ENCODE results near the gene FSTL1.

Gene FSTL1

GRCh38 chr3:120477781-120478180 is 27.0 kb upstream of the FSTL1 start:
- ChIA-PET CTCF (no interaction called here), POLR2A (no interaction called here)
- no peak for TF ChIP-seq TARDBP (IDR thresholded peaks at IDR 0.05)
- TF ChIP-seq LEF1 (IDR thresholded peaks at IDR 0.05; ENCODE audit: borderline replicate concordance): no peak
- no peak for TF ChIP-seq SP1 (IDR thresholded peaks at IDR 0.05)
- no peak for TF ChIP-seq CTBP1 (IDR thresholded peaks at IDR 0.05; ENCODE audit: borderline replicate concordance)
- TF ChIP-seq NFRKB (IDR thresholded peaks at IDR 0.05): no peak
- no peak for TF ChIP-seq FOXM1 (IDR thresholded peaks at IDR 0.05; ENCODE audit: borderline replicate concordance)
- TF ChIP-seq PKNOX1 (IDR thresholded peaks at IDR 0.05): no peak
- no peak for TF ChIP-seq ELF4 (IDR thresholded peaks at IDR 0.05)
- no peak for TF ChIP-seq BHLHE40 (IDR thresholded peaks at IDR 0.05; ENCODE audit: borderline replicate concordance)
- no peak for TF ChIP-seq ZNF384 (IDR thresholded peaks at IDR 0.05)
- TF ChIP-seq HDGF (IDR thresholded peaks at IDR 0.05; ENCODE audit: borderline replicate concordance): no peak
- TF ChIP-seq FOXA1 (IDR thresholded peaks at IDR 0.05): no peak
- TF ChIP-seq L3MBTL2 (conservative IDR thresholded peaks at IDR 0.05): no peak
- no peak for TF ChIP-seq SUZ12 (IDR thresholded peaks at IDR 0.05)
- TF ChIP-seq FOXK2 (IDR thresholded peaks at IDR 0.05): no peak
- TF ChIP-seq ARNT (IDR thresholded peaks at IDR 0.05): no peak
- DNase-seq (ENCODE audit: extremely low spot score): no peak

- CTCF ChIA-PET: no interaction called here
- POLR2A ChIA-PET: no interaction called here
- TF ChIP-seq ARNT (IDR thresholded peaks at IDR 0.05) (no peak), SUZ12 (IDR thresholded peaks at IDR 0.05) (no peak), HDGF (IDR thresholded peaks at IDR 0.05; ENCODE audit: borderline replicate concordance) (no peak), FOXM1 (IDR thresholded peaks at IDR 0.05; ENCODE audit: borderline replicate concordance) (no peak), FOXA1 (IDR thresholded peaks at IDR 0.05) (no peak), PKNOX1 (IDR thresholded peaks at IDR 0.05) (no peak), L3MBTL2 (conservative IDR thresholded peaks at IDR 0.05) (no peak), FOXK2 (IDR thresholded peaks at IDR 0.05) (no peak), CTBP1 (IDR thresholded peaks at IDR 0.05; ENCODE audit: borderline replicate concordance) (no peak), LEF1 (IDR thresholded peaks at IDR 0.05; ENCODE audit: borderline replicate concordance) (no peak), BHLHE40 (IDR thresholded peaks at IDR 0.05; ENCODE audit: borderline replicate concordance) (no peak), ZNF384 (IDR thresholded peaks at IDR 0.05) (no peak), NFRKB (IDR thresholded peaks at IDR 0.05) (no peak), TARDBP (IDR thresholded peaks at IDR 0.05) (no peak)
- no peak for DNase-seq (ENCODE audit: extremely low spot score)
Observed at GRCh38 chr3:120475722-120476377, 25.1 kb upstream of the FSTL1 start.

GRCh38 chr3:120473896-120474675 is 23.3 kb upstream of the FSTL1 start:
- ChIA-PET POLR2A (no interaction called here), CTCF (no interaction called here)
- no peak for DNase-seq (ENCODE audit: extremely low spot score)
- TF ChIP-seq SUZ12 (IDR thresholded peaks at IDR 0.05): no peak
- no peak for TF ChIP-seq ZNF384 (IDR thresholded peaks at IDR 0.05)
- TF ChIP-seq ARNT (IDR thresholded peaks at IDR 0.05): no peak
- TF ChIP-seq TARDBP (IDR thresholded peaks at IDR 0.05): no peak
- no peak for TF ChIP-seq LEF1 (IDR thresholded peaks at IDR 0.05; ENCODE audit: borderline replicate concordance)

GRCh38 chr3:120473389-120473788 is 22.6 kb upstream of the FSTL1 start:
- POLR2A ChIA-PET: no interaction called here
- CTCF ChIA-PET: no interaction called here
- TF ChIP-seq ZNF384 (IDR thresholded peaks at IDR 0.05): no peak
- TF ChIP-seq SUZ12 (IDR thresholded peaks at IDR 0.05): no peak
- TF ChIP-seq FOXM1 (IDR thresholded peaks at IDR 0.05; ENCODE audit: borderline replicate concordance): no peak
- TF ChIP-seq L3MBTL2 (conservative IDR thresholded peaks at IDR 0.05): no peak
- no peak for TF ChIP-seq SP1 (IDR thresholded peaks at IDR 0.05)
- no peak for TF ChIP-seq FOXK2 (IDR thresholded peaks at IDR 0.05)
- no peak for TF ChIP-seq BHLHE40 (IDR thresholded peaks at IDR 0.05; ENCODE audit: borderline replicate concordance)
- no peak for TF ChIP-seq TARDBP (IDR thresholded peaks at IDR 0.05)
- TF ChIP-seq ELF4 (IDR thresholded peaks at IDR 0.05): no peak
- no peak for TF ChIP-seq HDGF (IDR thresholded peaks at IDR 0.05; ENCODE audit: borderline replicate concordance)
- TF ChIP-seq ARNT (IDR thresholded peaks at IDR 0.05): no peak
- no peak for TF ChIP-seq PKNOX1 (IDR thresholded peaks at IDR 0.05)
- TF ChIP-seq FOXA1 (IDR thresholded peaks at IDR 0.05): no peak
- TF ChIP-seq NFRKB (IDR thresholded peaks at IDR 0.05): no peak
- TF ChIP-seq CTBP1 (IDR thresholded peaks at IDR 0.05; ENCODE audit: borderline replicate concordance): no peak
- no peak for TF ChIP-seq LEF1 (IDR thresholded peaks at IDR 0.05; ENCODE audit: borderline replicate concordance)
- no peak for DNase-seq (ENCODE audit: extremely low spot score)

GRCh38 chr3:120472121-120472844 is 21.5 kb upstream of the FSTL1 start:
- DNase-seq (ENCODE audit: extremely low spot score): no peak
- CTCF ChIA-PET: interaction anchor here (0.6 kb wide), 1 partner anchor 16 kb away, joined by 3 read pairs; no protein-coding TSS in a partner anchor
- POLR2A ChIA-PET: no interaction called here
- TF ChIP-seq TARDBP (IDR thresholded peaks at IDR 0.05) (no peak), L3MBTL2 (conservative IDR thresholded peaks at IDR 0.05) (no peak), FOXM1 (IDR thresholded peaks at IDR 0.05; ENCODE audit: borderline replicate concordance) (no peak), HDGF (IDR thresholded peaks at IDR 0.05; ENCODE audit: borderline replicate concordance) (no peak), SP1 (IDR thresholded peaks at IDR 0.05) (no peak), CTBP1 (IDR thresholded peaks at IDR 0.05; ENCODE audit: borderline replicate concordance) (no peak), ELF4 (IDR thresholded peaks at IDR 0.05) (no peak), LEF1 (IDR thresholded peaks at IDR 0.05; ENCODE audit: borderline replicate concordance) (no peak)

All from HEK293T (cell line).